ENCODE data around the gene HECA.
"Not testable (repeated sequence)": the region's sequence is repeated elsewhere in the genome, so short reads cannot be mapped to it uniquely, and the experiment has no call there.

HECA gene

GRCh38 chr6:139205843-139206242 is 71.0 kb downstream of the HECA start:
- DNase-seq (ENCODE audit: low read depth) = no peak

GRCh38 chr6:139210766-139211165 is 75.9 kb downstream of the HECA start:
- DNase-seq (ENCODE audit: low read depth) = not testable (repeated sequence)

- not testable (repeated sequence) for DNase-seq (ENCODE audit: low read depth)
Measured at GRCh38 chr6:139212460-139212859, 77.6 kb downstream of the HECA start.

GRCh38 chr6:139219271-139219729 is 84.4 kb downstream of the HECA start:
- DNase-seq (ENCODE audit: low read depth) = peak; percentile 81

GRCh38 chr6:139219746-139220145 is 84.9 kb downstream of the HECA start:
- DNase-seq (ENCODE audit: low read depth) = no peak

GRCh38 chr6:139228387-139228786 is 93.5 kb downstream of the HECA start:
- not testable (repeated sequence) for DNase-seq (ENCODE audit: low read depth)
